MG63 (cell line): Measurements from ENCODE around the gene IL32. TPM values are rescaled to one million over a fixed set of nuclear protein-coding genes. Genes with fewer than 3 reads are reported as not detected.
"Not testable (repeated sequence)": the region's sequence is repeated elsewhere in the genome, so short reads cannot be mapped to it uniquely, and the experiment has no call there.

Experiments used
- DNase-seq: peaks from one replicate; pipeline ENCODE4 v3.0.0-alpha.2; 2020
- H3K27me3 ChIP-seq: fragments of 250-450 bp; sonication (Bioruptor Pico); 2 replicates; pipeline ENCODE4 v1.5.1; 2020; ENCODE audit warnings: mild to moderate bottlenecking, moderate library complexity
- H3K36me3 ChIP-seq: fragments of 250-450 bp; sonication (Bioruptor Pico); 2 replicates; pipeline ENCODE4 v1.5.1; 2020; ENCODE audit warnings: mild to moderate bottlenecking, moderate library complexity
- H3K4me3 ChIP-seq: fragments of 250-450 bp; sonication (Bioruptor Pico); 2 replicates; pipeline ENCODE4 v1.5.1; 2020; ENCODE audit warnings: mild to moderate bottlenecking, moderate library complexity
- H3K9me3 ChIP-seq: fragments of 250-450 bp; sonication (Bioruptor Pico); 2 replicates; pipeline ENCODE4 v1.5.1; 2020; ENCODE audit warnings: mild to moderate bottlenecking, moderate library complexity
- total RNA-seq: library from RNA; depleted of rRNA; stranded (reverse); fragments of >200 nt; shearing (Covaris generic); gene quantifications from 2 replicates; pipeline ENCODE4 v1.2.3, GENCODE V29; 2014; ENCODE audit warnings: low replicate concordance

Gene IL32
- total RNA-seq, 1 experiment from 2014 or later = 11.5 TPM

- not testable (repeated sequence) for DNase-seq, H3K36me3 ChIP-seq, H3K9me3 ChIP-seq, H3K4me3 ChIP-seq
- H3K27me3 ChIP-seq = peaks cover 13% of the 10 kb centered on the region
Observed at GRCh38 chr16:3072576-3073263, 7.3 kb downstream of the IL32 start.

GRCh38 chr16:3073448-3073847 lies 8.0 kb downstream of the IL32 start:
- peaks cover 15% of the 10 kb centered on the region for H3K27me3 ChIP-seq
- no peak overlapping the region for H3K4me3 ChIP-seq
- no peaks in the 10 kb centered on the region for H3K36me3 ChIP-seq
- H3K9me3 ChIP-seq = no peaks in the 10 kb centered on the region
- no peak for DNase-seq

GRCh38 chr16:3074860-3075522 lies 9.6 kb downstream of the IL32 start:
- Histone ChIP-seq H3K4me3 (no peak overlapping the region), H3K9me3 (no peaks in the 10 kb centered on the region), H3K27me3 (peaks cover 26% of the 10 kb centered on the region), H3K36me3 (no peaks in the 10 kb centered on the region)
- DNase-seq = no peak

GRCh38 chr16:3075523-3075915 lies 10.1 kb downstream of the IL32 start:
- H3K27me3 ChIP-seq = peaks cover 30% of the 10 kb centered on the region
- no peak for DNase-seq

GRCh38 chr16:3075946-3076345 lies 10.5 kb downstream of the IL32 start:
- H3K27me3 ChIP-seq = peaks cover 33% of the 10 kb centered on the region
- H3K4me3 ChIP-seq, DNase-seq, H3K36me3 ChIP-seq, H3K9me3 ChIP-seq: not testable (repeated sequence)

More at GRCh38 chr16:3075523-3075915, 10.1 kb downstream of the IL32 start:
- H3K36me3 ChIP-seq = no peaks in the 10 kb centered on the region
- H3K4me3 ChIP-seq = no peak overlapping the region
- H3K9me3 ChIP-seq = no peaks in the 10 kb centered on the region

- Histone ChIP-seq H3K36me3 (no peaks in the 10 kb centered on the region), H3K4me3 (no peak overlapping the region), H3K27me3 (peaks cover 33% of the 10 kb centered on the region), H3K9me3 (no peaks in the 10 kb centered on the region)
- no peak for DNase-seq
Observed at GRCh38 chr16:3076577-3076976, 11.1 kb downstream of the IL32 start.

GRCh38 chr16:3080024-3080423 lies 14.6 kb downstream of the IL32 start:
- H3K36me3 ChIP-seq = no peaks in the 10 kb centered on the region
- no peak overlapping the region for H3K4me3 ChIP-seq
- no peak for DNase-seq
- peaks cover 29% of the 10 kb centered on the region for H3K27me3 ChIP-seq
- H3K9me3 ChIP-seq = no peaks in the 10 kb centered on the region

- H3K36me3 ChIP-seq, DNase-seq, H3K9me3 ChIP-seq, H3K4me3 ChIP-seq: not testable (repeated sequence)
- H3K27me3 ChIP-seq = peaks cover 25% of the 10 kb centered on the region
Observed at GRCh38 chr16:3081957-3082356, 16.5 kb downstream of the IL32 start.

- not testable (repeated sequence) for DNase-seq, H3K36me3 ChIP-seq, H3K9me3 ChIP-seq, H3K4me3 ChIP-seq
- peaks cover 18% of the 10 kb centered on the region for H3K27me3 ChIP-seq
Observed at GRCh38 chr16:3083408-3083807, 18.0 kb downstream of the IL32 start.

- Histone ChIP-seq H3K9me3 (no peaks in the 10 kb centered on the region), H3K36me3 (no peaks in the 10 kb centered on the region), H3K27me3 (peaks cover 12% of the 10 kb centered on the region), H3K4me3 (no peak overlapping the region)
- no peak for DNase-seq
Observed at GRCh38 chr16:3084491-3084890, 19.1 kb downstream of the IL32 start.

- no peak for DNase-seq
Observed at GRCh38 chr16:3084969-3085670, 19.7 kb downstream of the IL32 start.

GRCh38 chr16:3085868-3086595 lies 20.6 kb downstream of the IL32 start:
- no peak for DNase-seq
- Histone ChIP-seq H3K36me3 (no peaks in the 10 kb centered on the region), H3K4me3 (no peak overlapping the region), H3K27me3 (no peaks in the 10 kb centered on the region), H3K9me3 (no peaks in the 10 kb centered on the region)

More at GRCh38 chr16:3084969-3085670, 19.7 kb downstream of the IL32 start:
- Histone ChIP-seq H3K27me3 (peaks cover 6% of the 10 kb centered on the region), H3K36me3 (no peaks in the 10 kb centered on the region), H3K4me3 (no peak overlapping the region), H3K9me3 (no peaks in the 10 kb centered on the region)

- Histone ChIP-seq H3K27me3 (no peaks in the 10 kb centered on the region), H3K4me3 (no peak overlapping the region), H3K9me3 (no peaks in the 10 kb centered on the region), H3K36me3 (no peaks in the 10 kb centered on the region)
- no peak for DNase-seq
Observed at GRCh38 chr16:3086596-3087242, 21.3 kb downstream of the IL32 start.

GRCh38 chr16:3087243-3088235 lies 22.1 kb downstream of the IL32 start:
- DNase-seq = no peak
- no peaks in the 10 kb centered on the region for H3K9me3 ChIP-seq
- H3K36me3 ChIP-seq = no peaks in the 10 kb centered on the region
- no peaks in the 10 kb centered on the region; the same call in 1 of the 2 replicates for H3K27me3 ChIP-seq
- no peak overlapping the region for H3K4me3 ChIP-seq

- no peaks in the 10 kb centered on the region for H3K9me3 ChIP-seq
- H3K36me3 ChIP-seq = no peaks in the 10 kb centered on the region
- DNase-seq = no peak
- no peaks in the 10 kb centered on the region; the same call in 1 of the 2 replicates for H3K27me3 ChIP-seq
- no peak overlapping the region for H3K4me3 ChIP-seq
Observed at GRCh38 chr16:3088450-3088849, 23.0 kb downstream of the IL32 start.
